NK-92 treated with Interleukin-12 subunit alpha and Interleukin-12 subunit beta, amount 100 ng/mL, for 24 hours (cell line): Measurements from ENCODE around the gene RETSAT.

Experiments
- DNase-seq: peaks from one replicate; lab custom pipeline; 2025; lab: John Stamatoyannopoulos, UW

The RETSAT gene

GRCh38 chr2:85308201-85308600 is 46.1 kb downstream of the RETSAT start:
- DNase-seq, result no peak

- DNase-seq, result no peak
These were observed 46.8 kb downstream of the RETSAT start for GRCh38 chr2:85307527-85307897.

GRCh38 chr2:85303780-85304531 is 50.4 kb downstream of the RETSAT start:
- no peak for DNase-seq

- DNase-seq, result no peak
These were observed 52.2 kb downstream of the RETSAT start for GRCh38 chr2:85302121-85302520.
